Esophagus muscularis mucosa (tissue), 4 donors: ENCODE measurements around the gene NCAM1. TPM values are rescaled to one million over a fixed set of nuclear protein-coding genes. Genes with fewer than 3 reads are reported as not detected.

ENCODE experiments used
- DNase-seq: peaks from one replicate; pipeline ENCODE4 v3.0.0-alpha.2; 2017; ENCODE audit errors: extremely low spot score
- H3K27ac ChIP-seq, 4 donors: fragments of 200-600 bp; sonication (generic); replicated peaks in 1 of 4; 1 replicate in 3 of 4; 2 replicates in 1 of 4; pipeline ENCODE4 v1.5.1; 2016 to 2019; ENCODE audit warnings: mild to moderate bottlenecking in 1 of 4
- H3K27me3 ChIP-seq, 4 donors: fragments of 200-600 bp; sonication (generic); one replicate each; pipeline versions ENCODE4 v1.5.1 to v1.6.0; 2016 to 2019
- H3K36me3 ChIP-seq, 4 donors: fragments of 200-600 bp; sonication (generic); one replicate each; pipeline ENCODE4 v1.5.1; 2016 to 2019
- H3K4me1 ChIP-seq, 4 donors: fragments of 200-600 bp; sonication (generic); one replicate each; pipeline ENCODE4 v1.5.1; 2016 to 2019
- H3K4me3 ChIP-seq, 4 donors: fragments of 200-600 bp; sonication (generic); 1 replicate in 2 of 4; 2 replicates in 2 of 4; pipeline ENCODE4 v1.5.1; 2016 to 2019; ENCODE audit warnings: mild to moderate bottlenecking in 4 of 4, moderate library complexity in 1 of 4
- H3K9me3 ChIP-seq, 4 donors: fragments of 200-600 bp; sonication (generic); 1 replicate in 3 of 4; 2 replicates in 1 of 4; pipeline ENCODE4 v1.5.1; 2016 to 2019
- EP300 ChIP-seq: sonication (generic); formaldehyde crosslinking; IDR thresholded peaks from one replicate; pipeline ENCODE4 v1.6.1; 2017; ENCODE audit warnings: antibody characterized with exemption
- POLR2A ChIP-seq: fragments of 450-650 bp; IDR thresholded peaks from one replicate; pipeline ENCODE4 v1.6.1; 2017; ENCODE audit warnings: antibody characterized with exemption, moderate library complexity, mild to moderate bottlenecking, low read depth
- POLR2AphosphoS5 ChIP-seq, 2 donors: sonication (generic); formaldehyde crosslinking; IDR thresholded peaks; one replicate each; pipeline ENCODE4 v1.6.1; 2017; ENCODE audit warnings: antibody characterized with exemption in 2 of 2
- WGBS: methylation state at CpG from one replicate; pipeline ENCODE4 v1.1.5; 2018; 5-methylcytosine and 5-hydroxymethylcytosine counted together
- intact Hi-C: fragments of 100-400 bp; cut with DNase I; formaldehyde crosslinking; loops from one replicate; pipeline ENCODE4 v1.15.1; 2023
- total RNA-seq, 4 donors: library from RNA; depleted of rRNA; stranded (reverse); fragments of >200 nt; gene quantifications; one replicate each; pipeline versions ENCODE4 v1.1.0 to v1.2.1, GENCODE V29; 2016
- TF ChIP-seq, protein P1 (sequence below), 3 experiments: fragments of 200-600 bp in 2 of 3; fragments of 450-650 bp in 1 of 3; sonication (generic) in 2 of 3; IDR thresholded peaks; one replicate each; pipeline ENCODE4 v1.5.1; 2017 to 2019; ENCODE audit warnings: antibody characterized with exemption in 3 of 3, mild to moderate bottlenecking in 2 of 3, moderate library complexity in 1 of 3

The NCAM1 gene
- total RNA-seq, 4 donors from 2014 or later: 83.5 to 161 (median 95.2) TPM

DNA sequence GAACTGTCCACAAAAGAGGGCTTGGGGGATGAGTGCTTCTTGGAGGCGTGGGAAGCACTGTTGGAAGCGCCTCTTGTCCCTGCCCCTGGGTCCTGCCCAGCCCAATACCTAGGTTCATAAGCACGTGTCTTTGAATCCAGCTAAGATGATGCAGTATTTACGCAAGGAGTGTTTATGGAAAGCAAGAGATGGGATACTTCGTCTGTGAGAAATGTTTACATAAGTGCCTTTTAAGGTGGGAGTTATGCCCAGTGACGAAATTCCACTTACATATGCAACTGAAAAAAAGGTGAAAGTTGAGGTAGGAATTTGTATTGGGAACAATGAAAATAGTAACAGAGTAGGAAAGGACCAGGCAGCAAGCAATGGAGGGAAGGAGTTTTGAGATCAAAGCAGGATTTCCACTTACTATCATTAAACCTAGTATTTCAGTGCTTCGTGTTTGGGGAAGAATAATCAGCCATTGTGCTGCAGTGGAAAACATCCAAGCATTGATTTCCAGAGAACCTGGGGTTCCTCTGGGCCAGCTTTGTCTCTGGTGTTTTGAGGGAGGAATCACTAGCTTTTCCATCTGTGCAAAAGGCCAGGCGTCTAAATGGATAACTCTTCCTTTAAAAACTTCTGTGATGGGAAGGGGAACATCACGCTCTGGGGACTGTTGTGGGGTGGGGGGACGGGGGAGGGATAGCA, 237.9 kb downstream of the NCAM1 start:
- WGBS: 57% methylated on average over 10 of the region's 10 CpGs
- H3K27me3 ChIP-seq: no peaks in the 10 kb centered on the region
- no peak for DNase-seq
- no peak for TF ChIP-seq EP300
- TF ChIP-seq, protein P1, sequence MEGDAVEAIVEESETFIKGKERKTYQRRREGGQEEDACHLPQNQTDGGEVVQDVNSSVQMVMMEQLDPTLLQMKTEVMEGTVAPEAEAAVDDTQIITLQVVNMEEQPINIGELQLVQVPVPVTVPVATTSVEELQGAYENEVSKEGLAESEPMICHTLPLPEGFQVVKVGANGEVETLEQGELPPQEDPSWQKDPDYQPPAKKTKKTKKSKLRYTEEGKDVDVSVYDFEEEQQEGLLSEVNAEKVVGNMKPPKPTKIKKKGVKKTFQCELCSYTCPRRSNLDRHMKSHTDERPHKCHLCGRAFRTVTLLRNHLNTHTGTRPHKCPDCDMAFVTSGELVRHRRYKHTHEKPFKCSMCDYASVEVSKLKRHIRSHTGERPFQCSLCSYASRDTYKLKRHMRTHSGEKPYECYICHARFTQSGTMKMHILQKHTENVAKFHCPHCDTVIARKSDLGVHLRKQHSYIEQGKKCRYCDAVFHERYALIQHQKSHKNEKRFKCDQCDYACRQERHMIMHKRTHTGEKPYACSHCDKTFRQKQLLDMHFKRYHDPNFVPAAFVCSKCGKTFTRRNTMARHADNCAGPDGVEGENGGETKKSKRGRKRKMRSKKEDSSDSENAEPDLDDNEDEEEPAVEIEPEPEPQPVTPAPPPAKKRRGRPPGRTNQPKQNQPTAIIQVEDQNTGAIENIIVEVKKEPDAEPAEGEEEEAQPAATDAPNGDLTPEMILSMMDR (IDR thresholded peaks at IDR 0.05): no peak
- no peak for TF ChIP-seq POLR2A
- TF ChIP-seq POLR2AphosphoS5 (IDR thresholded peaks at IDR 0.05): no peak
- H3K9me3 ChIP-seq: no peaks in the 10 kb centered on the region
- intact Hi-C loops: no loop called here
- H3K4me3 ChIP-seq: no peak overlapping the region
- H3K27ac ChIP-seq: no peak overlapping the region
- H3K4me1 ChIP-seq: peaks cover 5 to 27% (median 22%) of the 10 kb centered on the region in 4 donors
- H3K36me3 ChIP-seq: peaks cover 0 to under 1% (median 0%) of the 10 kb centered on the region in 4 donors

DNA sequence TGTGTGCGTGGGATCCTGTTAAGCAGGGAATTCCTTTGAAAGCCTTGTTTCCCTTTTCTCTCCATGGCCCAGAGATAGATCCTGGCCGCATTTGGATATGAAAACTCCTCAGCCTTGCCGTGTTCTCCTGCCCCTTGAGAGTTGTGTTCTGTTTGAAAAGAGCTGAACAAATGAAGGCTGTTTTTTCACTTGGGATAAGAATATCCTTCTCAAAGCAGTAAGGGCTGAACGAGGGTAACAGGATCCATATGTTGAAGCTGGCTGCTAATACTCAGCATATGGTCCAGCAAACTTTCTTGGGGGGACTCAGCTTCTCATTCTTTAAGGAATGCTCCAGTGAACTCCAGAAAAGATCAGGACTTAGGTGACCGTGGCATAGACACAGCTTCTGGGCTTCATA, 238.6 kb downstream of the NCAM1 start:
- no peak for DNase-seq
- Histone ChIP-seq H3K4me1 (peaks cover 5 to 20% (median 19%) of the 10 kb centered on the region in 4 donors), H3K4me3 (no peak overlapping the region), H3K27ac (no peak overlapping the region), H3K36me3 (peaks cover 0 to 5% (median 3%) of the 10 kb centered on the region in 4 donors), H3K9me3 (no peaks in the 10 kb centered on the region), H3K27me3 (no peaks in the 10 kb centered on the region)
- intact Hi-C loops: no loop called here
- WGBS: 53% methylated on average over 5 of the region's 5 CpGs
- TF ChIP-seq, protein P1 (IDR thresholded peaks at IDR 0.05): no peak
- TF ChIP-seq POLR2A (no peak), POLR2AphosphoS5 (IDR thresholded peaks at IDR 0.05) (no peak), EP300 (no peak)

DNA sequence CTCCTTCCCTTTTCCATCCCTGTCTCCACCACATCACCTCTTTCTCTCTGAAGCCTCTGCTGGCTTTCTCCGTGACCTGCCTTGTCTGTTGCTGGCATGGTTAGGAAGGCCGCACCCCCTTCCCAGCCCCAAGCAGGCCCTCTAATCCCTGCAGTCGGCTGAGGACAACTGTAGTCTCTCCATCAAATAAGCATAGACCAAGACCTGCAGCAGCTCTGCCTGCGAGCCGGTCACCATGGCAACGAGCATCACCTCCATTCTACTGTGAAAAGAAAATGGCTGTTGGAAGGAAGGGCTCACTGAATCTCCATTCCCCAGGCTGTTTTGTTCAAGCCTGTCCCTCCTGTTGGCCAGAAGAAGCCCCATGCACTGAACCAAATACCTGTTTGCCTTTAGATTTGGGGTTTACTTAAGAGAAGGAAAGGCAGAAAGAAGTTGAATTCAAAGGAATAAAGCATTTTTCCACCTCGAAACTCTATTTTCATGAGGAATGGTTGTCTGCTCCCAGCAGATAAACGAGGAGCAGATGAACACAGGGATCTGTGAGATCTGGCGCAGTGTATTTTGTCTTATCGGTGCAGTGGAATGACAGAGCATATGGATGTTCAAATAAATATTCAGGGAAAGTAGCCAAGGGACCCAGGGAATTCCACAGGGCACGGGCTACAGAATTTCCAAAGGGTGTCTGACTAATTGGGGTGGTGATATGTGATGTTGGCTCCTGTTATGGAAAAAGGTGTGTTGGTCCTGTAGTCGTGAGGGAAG, 240.0 kb downstream of the NCAM1 start:
- H3K4me3 ChIP-seq: no peak overlapping the region
- intact Hi-C loops: no loop called here
- no peaks in the 10 kb centered on the region for H3K27me3 ChIP-seq
- H3K4me1 ChIP-seq: peaks cover 5 to 20% (median 19%) of the 10 kb centered on the region in 4 donors
- no peak overlapping the region for H3K27ac ChIP-seq
- TF ChIP-seq, protein P1 (IDR thresholded peaks at IDR 0.05): no peak
- DNase-seq: no peak
- H3K9me3 ChIP-seq: no peaks in the 10 kb centered on the region
- WGBS: 89% methylated on average over 12 of the region's 12 CpGs
- H3K36me3 ChIP-seq: peaks cover 0 to 17% (median 4%) of the 10 kb centered on the region in 4 donors

DNA sequence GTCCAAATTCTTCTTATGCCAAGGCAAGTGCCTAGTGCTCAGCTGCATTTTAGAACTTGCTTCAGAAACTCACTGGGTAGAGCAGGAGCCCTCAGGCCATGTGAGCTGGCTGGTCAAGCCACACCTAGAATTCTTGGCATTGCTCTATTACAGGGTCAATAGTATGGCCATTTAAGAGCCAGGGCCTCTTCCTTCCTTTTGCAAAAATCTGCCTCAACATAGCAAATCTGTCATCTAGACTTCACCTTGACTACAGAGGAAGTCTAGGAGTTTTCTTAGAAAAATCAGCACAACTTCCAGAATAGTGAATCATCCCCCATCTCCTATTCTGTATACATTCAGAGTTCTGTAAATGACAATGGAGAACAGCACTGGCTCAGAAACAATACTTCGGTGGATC, 241.2 kb downstream of the NCAM1 start:
- Histone ChIP-seq H3K4me3 (no peak overlapping the region), H3K27ac (no peak overlapping the region), H3K4me1 (peaks cover 5 to 20% (median 18%) of the 10 kb centered on the region in 4 donors), H3K9me3 (no peaks in the 10 kb centered on the region), H3K36me3 (peaks cover 0 to 22% (median 7%) of the 10 kb centered on the region in 4 donors), H3K27me3 (no peaks in the 10 kb centered on the region)
- DNase-seq: no peak
- TF ChIP-seq, protein P1 (IDR thresholded peaks at IDR 0.05): no peak
- TF ChIP-seq POLR2AphosphoS5 (IDR thresholded peaks at IDR 0.05) (no peak), EP300 (no peak), POLR2A (no peak)
- intact Hi-C loops: no loop called here
- 78% methylated on average over 1 of the region's 1 CpG for WGBS
